ENCODE data around the gene CCND1.

DNA sequence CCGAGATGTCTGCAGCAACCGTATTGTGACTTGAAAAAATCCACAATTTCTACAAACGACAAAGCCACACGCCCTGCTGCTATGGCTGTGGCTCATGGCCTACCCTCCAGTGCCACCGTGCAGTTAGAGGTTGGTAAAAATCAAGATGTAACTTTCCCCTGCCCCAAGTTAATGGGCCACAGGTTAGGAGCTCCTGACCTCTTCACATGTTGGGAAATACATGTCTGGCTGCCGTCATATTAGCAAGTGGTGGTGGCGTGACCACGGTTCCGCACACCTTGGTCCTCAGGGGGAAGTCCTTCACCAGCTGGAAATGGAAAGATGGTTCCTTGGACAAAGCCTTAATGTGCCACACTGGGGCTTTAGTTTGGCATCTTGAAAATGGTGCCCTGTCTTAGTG lies 27.4 kb upstream of the CCND1 start:
- TF ChIP-seq SUZ12 (IDR thresholded peaks at IDR 0.05; ENCODE audit: extremely low read depth, insufficient read depth, insufficient read length) (no peak), ZNF274 (IDR thresholded peaks at IDR 0.05; ENCODE audit: low read depth, low read length) (no peak), YY1 (IDR thresholded peaks at IDR 0.05; ENCODE audit: insufficient read depth, insufficient read length) (no peak)
